GM12891 (cell line): ENCODE measurements around the gene GATA6.

ENCODE experiments used
- PAX5 ChIP-seq: IDR thresholded peaks from 2 replicates; pipeline ENCODE4 v1.6.1; 2011; ENCODE audit warnings: low read length, moderate library complexity, mild to moderate bottlenecking; ENCODE audit not compliant: insufficient read depth, severe bottlenecking
- POLR2A ChIP-seq: IDR thresholded peaks from 2 replicates; pipeline ENCODE4 v1.6.1; 2011; ENCODE audit warnings: low read depth, low read length, control low read depth
- POLR2AphosphoS5 ChIP-seq: IDR thresholded peaks from 2 replicates; pipeline ENCODE4 v1.6.1; 2011; ENCODE audit warnings: low read depth, low read length, control low read depth
- POU2F2 ChIP-seq: IDR thresholded peaks from 2 replicates; pipeline ENCODE4 v1.6.1; 2011; ENCODE audit warnings: low read depth, mild to moderate bottlenecking, control low read depth, low read length, moderate library complexity
- TAF1 ChIP-seq: IDR thresholded peaks from 2 replicates; pipeline ENCODE4 v1.6.1; 2011; ENCODE audit warnings: low read depth, low read length, control low read depth

- TF ChIP-seq POLR2AphosphoS5 (no peak), POLR2A (no peak), TAF1 (no peak), PAX5 (no peak), POU2F2 (no peak)
Measured at GRCh38 chr18:22186484-22186971, 17.1 kb downstream of the GATA6 start.
